SH-SY5Y (cell line): ENCODE measurements around the gene MYOM3.

Experiments used
- GATA2 ChIP-seq: IDR thresholded peaks from 2 replicates; pipeline ENCODE4 v1.6.1; 2011; ENCODE audit warnings: mild to moderate bottlenecking, low read depth, low read length
- GATA3 ChIP-seq: IDR thresholded peaks from 2 replicates; pipeline ENCODE4 v1.6.1; 2011; ENCODE audit warnings: low read depth, mild to moderate bottlenecking, low read length, moderate library complexity

DNA sequence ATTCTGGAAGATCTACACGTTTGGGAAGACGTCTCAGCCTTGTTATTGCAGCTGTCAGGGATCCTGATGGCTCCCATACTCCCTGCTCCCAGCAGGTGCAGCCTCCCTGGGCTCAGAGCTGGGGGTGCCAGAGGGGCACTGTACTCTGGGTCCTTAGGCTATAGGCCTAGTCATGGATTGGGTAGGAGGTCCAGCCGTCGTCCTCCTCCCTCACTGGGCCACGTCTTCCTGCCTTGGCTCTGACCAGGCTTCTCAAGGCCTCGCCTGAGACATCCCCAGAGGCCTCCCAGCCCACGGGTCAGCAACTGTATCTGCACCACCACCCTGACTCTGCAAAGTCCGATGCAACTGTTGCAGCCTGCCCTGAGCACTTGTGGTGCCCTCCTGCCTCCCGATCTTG is 18.2 kb downstream of the MYOM3 start:
- no peak for TF ChIP-seq GATA2
- no peak for TF ChIP-seq GATA3
